Measurements from ENCODE around the gene CRYGC. TPM values are rescaled to one million over a fixed set of nuclear protein-coding genes. Genes with fewer than 3 reads are reported as not detected.
"Not testable (repeated sequence)": the region's sequence is repeated elsewhere in the genome, so short reads cannot be mapped to it uniquely, and the experiment has no call there.

The CRYGC gene
- total and polyA plus RNA-seq, 9 donors: not detected

GRCh38 chr2:208099682-208100470 lies 29.8 kb downstream of the CRYGC start:
- DNase-seq: no peak
- no peaks in the 10 kb centered on the region for H3K36me3 ChIP-seq
- H3K27ac ChIP-seq: no peak overlapping the region
- H3K9me3 ChIP-seq: no peaks in the 10 kb centered on the region
- no peak overlapping the region for H3K4me3 ChIP-seq
- no peaks in the 10 kb centered on the region for H3K4me1 ChIP-seq (ENCODE audit: insufficient read depth)
- no peak for TF ChIP-seq CTCF (IDR thresholded peaks at IDR 0.05)
- TF ChIP-seq POLR2A (IDR thresholded peaks at IDR 0.05): no peak
- TF ChIP-seq EP300 (IDR thresholded peaks at IDR 0.05): no peak
- 60 to 73% (median 61%) methylated on average over 13 of the region's 13 CpGs for WGBS, 3 donors
- intact Hi-C loops (cut with DNase I): loop anchor here in 2 of 4 donors (10.0 kb wide), 1 partner anchor 155 kb away; the partner anchor contains the start of gene IDH1 (in 2 of the 2)
- H3K27me3 ChIP-seq: no peaks in the 10 kb centered on the region

GRCh38 chr2:208098701-208099100 lies 30.9 kb downstream of the CRYGC start:
- intact Hi-C loops (cut with DNase I); H3K4me3 ChIP-seq; H3K27ac ChIP-seq; H3K36me3 ChIP-seq; H3K4me1 ChIP-seq (ENCODE audit: insufficient read depth); H3K27me3 ChIP-seq; H3K9me3 ChIP-seq; DNase-seq: not testable (repeated sequence)
- 87 to 100% (median 93%) methylated on average over 1 of the region's 1 CpG for WGBS, 3 donors

GRCh38 chr2:208098267-208098666 lies 31.4 kb downstream of the CRYGC start:
- no peaks in the 10 kb centered on the region for H3K9me3 ChIP-seq
- intact Hi-C loops (cut with DNase I): no loop called here
- no peaks in the 10 kb centered on the region for H3K36me3 ChIP-seq
- H3K27me3 ChIP-seq: no peaks in the 10 kb centered on the region
- no peak overlapping the region for H3K4me3 ChIP-seq
- no peaks in the 10 kb centered on the region for H3K4me1 ChIP-seq (ENCODE audit: insufficient read depth)
- no peak for DNase-seq
- TF ChIP-seq CTCF (IDR thresholded peaks at IDR 0.05) (no peak), EP300 (IDR thresholded peaks at IDR 0.05) (no peak), POLR2A (IDR thresholded peaks at IDR 0.05) (no peak)
- WGBS, 3 donors: 66 to 89% (median 82%) methylated on average over 2 of the region's 2 CpGs
- H3K27ac ChIP-seq: no peak overlapping the region

- TF ChIP-seq CTCF (IDR thresholded peaks at IDR 0.05) (no peak), POLR2A (IDR thresholded peaks at IDR 0.05) (no peak)
- no peak overlapping the region for H3K27ac ChIP-seq
- no peaks in the 10 kb centered on the region for H3K9me3 ChIP-seq
- 30 to 62% (median 49%) methylated on average over 5 of the region's 5 CpGs for WGBS, 3 donors
- intact Hi-C loops (cut with DNase I): no loop called here
- no peak overlapping the region for H3K4me3 ChIP-seq
- H3K4me1 ChIP-seq (ENCODE audit: insufficient read depth): no peaks in the 10 kb centered on the region
- no peaks in the 10 kb centered on the region for H3K36me3 ChIP-seq
- H3K27me3 ChIP-seq: no peaks in the 10 kb centered on the region
- no peak for DNase-seq
Observed at GRCh38 chr2:208097801-208098200, 31.8 kb downstream of the CRYGC start.

- H3K36me3 ChIP-seq: no peaks in the 10 kb centered on the region
- no peaks in the 10 kb centered on the region for H3K9me3 ChIP-seq
- no peak overlapping the region for H3K27ac ChIP-seq
- no peaks in the 10 kb centered on the region for H3K27me3 ChIP-seq
- H3K4me3 ChIP-seq: no peak overlapping the region
- TF ChIP-seq POLR2A (IDR thresholded peaks at IDR 0.05) (no peak), EP300 (IDR thresholded peaks at IDR 0.05) (no peak), CTCF (IDR thresholded peaks at IDR 0.05) (no peak)
- intact Hi-C loops (cut with DNase I): no loop called here
- DNase-seq: no peak
- H3K4me1 ChIP-seq (ENCODE audit: insufficient read depth): no peaks in the 10 kb centered on the region
- WGBS, 3 donors: 78 to 88% (median 79%) methylated on average over 3 of the region's 3 CpGs
Observed at GRCh38 chr2:208097313-208097712, 32.3 kb downstream of the CRYGC start.

Data from ovary (tissue), 9 donors.